A673 (cell line): Measurements from ENCODE around the gene ETF1.
A peak's percentile ranks its signal among the peaks of the same experiment; 100 is the strongest.

Experiments used
- CTCF ChIP-seq: fragments of 300-800, 200-600 bp; sonication (generic); conservative IDR thresholded peaks from 2 replicates; pipeline ENCODE4 v1.5.1; 2017; ENCODE audit warnings: low read depth, mild to moderate bottlenecking, antibody characterized with exemption, low read length, moderate library complexity, mixed read lengths
- EZH2 ChIP-seq: fragments of 200-600 bp; sonication (generic); IDR thresholded peaks from 2 replicates; pipeline ENCODE4 v1.6.1; 2017; ENCODE audit warnings: borderline replicate concordance, low read depth, mild to moderate bottlenecking, mixed read lengths, antibody characterized with exemption, low read length; ENCODE audit not compliant: poor library complexity, severe bottlenecking

GRCh38 chr5:138503487-138504270, 39.4 kb downstream of the ETF1 start:
- TF ChIP-seq EZH2 (no peak), CTCF (peak; percentile 79)
